T follicular helper cell (primary cell): ENCODE measurements around the gene DDX49.

Experiments
- DNase-seq: peaks from one replicate; pipeline ENCODE4 v3.0.0-alpha.2; 2020; ENCODE audit warnings: low read depth

The DDX49 gene

GRCh38 chr19:18975869-18976268, 56.4 kb downstream of the DDX49 start:
- DNase-seq, result no peak
